Measurements from ENCODE around the gene CYP2C19.
"Not testable (repeated sequence)": the region's sequence is repeated elsewhere in the genome, so short reads cannot be mapped to it uniquely, and the experiment has no call there.

CYP2C19 gene

DNA sequence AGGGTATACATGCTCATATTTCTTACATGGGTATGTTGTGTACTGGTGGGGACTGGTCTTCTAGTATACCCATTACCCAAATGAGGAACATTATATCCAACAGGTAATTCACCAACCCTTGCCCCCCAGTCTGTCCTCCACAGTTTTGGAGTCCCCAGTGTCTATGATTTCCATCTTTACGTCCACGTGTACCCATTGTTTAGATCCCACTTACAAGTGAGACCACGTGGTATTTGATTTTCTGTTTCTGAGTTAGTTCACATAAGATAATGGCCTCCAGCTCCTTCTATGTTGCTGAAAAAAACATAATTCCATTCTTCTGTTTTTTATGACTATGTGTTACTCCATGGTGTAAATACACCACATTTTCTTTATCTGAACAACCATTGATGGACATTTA is 126.6 kb downstream of the CYP2C19 start:
- DNase-seq = no peak
- no peak overlapping the region for H3K4me3 ChIP-seq (ENCODE audit: low read depth, low read length)
- no peaks in the 10 kb centered on the region for H3K9me3 ChIP-seq
- TF ChIP-seq, protein P1, sequence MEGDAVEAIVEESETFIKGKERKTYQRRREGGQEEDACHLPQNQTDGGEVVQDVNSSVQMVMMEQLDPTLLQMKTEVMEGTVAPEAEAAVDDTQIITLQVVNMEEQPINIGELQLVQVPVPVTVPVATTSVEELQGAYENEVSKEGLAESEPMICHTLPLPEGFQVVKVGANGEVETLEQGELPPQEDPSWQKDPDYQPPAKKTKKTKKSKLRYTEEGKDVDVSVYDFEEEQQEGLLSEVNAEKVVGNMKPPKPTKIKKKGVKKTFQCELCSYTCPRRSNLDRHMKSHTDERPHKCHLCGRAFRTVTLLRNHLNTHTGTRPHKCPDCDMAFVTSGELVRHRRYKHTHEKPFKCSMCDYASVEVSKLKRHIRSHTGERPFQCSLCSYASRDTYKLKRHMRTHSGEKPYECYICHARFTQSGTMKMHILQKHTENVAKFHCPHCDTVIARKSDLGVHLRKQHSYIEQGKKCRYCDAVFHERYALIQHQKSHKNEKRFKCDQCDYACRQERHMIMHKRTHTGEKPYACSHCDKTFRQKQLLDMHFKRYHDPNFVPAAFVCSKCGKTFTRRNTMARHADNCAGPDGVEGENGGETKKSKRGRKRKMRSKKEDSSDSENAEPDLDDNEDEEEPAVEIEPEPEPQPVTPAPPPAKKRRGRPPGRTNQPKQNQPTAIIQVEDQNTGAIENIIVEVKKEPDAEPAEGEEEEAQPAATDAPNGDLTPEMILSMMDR (IDR thresholded peaks at IDR 0.05; ENCODE audit: low read depth, low read length) = no peak
- no peaks in the 10 kb centered on the region for H3K4me1 ChIP-seq
- H3K27me3 ChIP-seq = no peaks in the 10 kb centered on the region
- H3K36me3 ChIP-seq = no peaks in the 10 kb centered on the region

GRCh38 chr10:94890264-94891022 is 128.0 kb downstream of the CYP2C19 start:
- TF ChIP-seq, protein P1 (IDR thresholded peaks at IDR 0.05; ENCODE audit: low read depth, low read length) = no peak
- Histone ChIP-seq H3K4me1 (no peaks in the 10 kb centered on the region), H3K4me3 (ENCODE audit: low read depth, low read length) (no peak overlapping the region), H3K36me3 (no peaks in the 10 kb centered on the region), H3K9me3 (no peaks in the 10 kb centered on the region), H3K27me3 (no peaks in the 10 kb centered on the region)
- DNase-seq = no peak

GRCh38 chr10:94898414-94898813 is 135.9 kb downstream of the CYP2C19 start:
- H3K4me1 ChIP-seq; H3K36me3 ChIP-seq; H3K27me3 ChIP-seq; H3K4me3 ChIP-seq (ENCODE audit: low read depth, low read length); DNase-seq; H3K9me3 ChIP-seq: not testable (repeated sequence)

- Histone ChIP-seq H3K36me3 (no peaks in the 10 kb centered on the region), H3K4me1 (no peaks in the 10 kb centered on the region), H3K4me3 (ENCODE audit: low read depth, low read length) (no peak overlapping the region), H3K9me3 (no peaks in the 10 kb centered on the region), H3K27me3 (no peaks in the 10 kb centered on the region)
- no peak for DNase-seq
- TF ChIP-seq, protein P1 (IDR thresholded peaks at IDR 0.05; ENCODE audit: low read depth, low read length) = no peak
Measured at GRCh38 chr10:94902080-94902479, 139.6 kb downstream of the CYP2C19 start.

GRCh38 chr10:94902570-94902969 is 140.1 kb downstream of the CYP2C19 start:
- H3K4me3 ChIP-seq (ENCODE audit: low read depth, low read length) = no peak overlapping the region
- no peaks in the 10 kb centered on the region for H3K27me3 ChIP-seq
- H3K9me3 ChIP-seq = no peaks in the 10 kb centered on the region
- no peak for DNase-seq
- no peaks in the 10 kb centered on the region for H3K4me1 ChIP-seq
- TF ChIP-seq, protein P1 (IDR thresholded peaks at IDR 0.05; ENCODE audit: low read depth, low read length) = no peak
- H3K36me3 ChIP-seq = no peaks in the 10 kb centered on the region

Data from BE2C (cell line).